Measurements from ENCODE around the gene NLRP11. TPM values are rescaled to one million over a fixed set of nuclear protein-coding genes. Genes with fewer than 3 reads are reported as not detected.
"Not testable (repeated sequence)": the region's sequence is repeated elsewhere in the genome, so short reads cannot be mapped to it uniquely, and the experiment has no call there.

The NLRP11 gene
- total RNA-seq, 1 donor, result under 0.01 TPM

GRCh38 chr19:55812449-55812848 lies 19.4 kb downstream of the NLRP11 start:
- Histone ChIP-seq H3K9me3 (ENCODE audit: low read depth, low read length) (no peaks in the 10 kb centered on the region), H3K27me3 (ENCODE audit: insufficient read depth, low read length) (no peaks in the 10 kb centered on the region), H3K4me3 (ENCODE audit: low read length) (no peak overlapping the region), H3K4me1 (ENCODE audit: insufficient read depth, low read length) (no peaks in the 10 kb centered on the region)

GRCh38 chr19:55811340-55811739 lies 20.5 kb downstream of the NLRP11 start:
- Histone ChIP-seq H3K4me3 (ENCODE audit: low read length) (no peak overlapping the region), H3K9me3 (ENCODE audit: low read depth, low read length) (no peaks in the 10 kb centered on the region), H3K4me1 (ENCODE audit: insufficient read depth, low read length) (no peaks in the 10 kb centered on the region), H3K27me3 (ENCODE audit: insufficient read depth, low read length) (no peaks in the 10 kb centered on the region)

GRCh38 chr19:55809381-55810058 lies 22.3 kb downstream of the NLRP11 start:
- H3K4me1 ChIP-seq (ENCODE audit: insufficient read depth, low read length), result no peaks in the 10 kb centered on the region
- H3K27me3 ChIP-seq (ENCODE audit: insufficient read depth, low read length), result no peaks in the 10 kb centered on the region
- no peaks in the 10 kb centered on the region for H3K9me3 ChIP-seq (ENCODE audit: low read depth, low read length)
- no peak overlapping the region for H3K4me3 ChIP-seq (ENCODE audit: low read length)

GRCh38 chr19:55802281-55802680 lies 29.5 kb downstream of the NLRP11 start:
- Histone ChIP-seq H3K9me3 (ENCODE audit: low read depth, low read length) (no peaks in the 10 kb centered on the region), H3K4me3 (ENCODE audit: low read length) (no peak overlapping the region), H3K27me3 (ENCODE audit: insufficient read depth, low read length) (no peaks in the 10 kb centered on the region)

GRCh38 chr19:55801416-55801815 lies 30.4 kb downstream of the NLRP11 start:
- H3K4me1 ChIP-seq (ENCODE audit: insufficient read depth, low read length), result no peaks in the 10 kb centered on the region
- H3K9me3 ChIP-seq (ENCODE audit: low read depth, low read length), result no peaks in the 10 kb centered on the region
- no peak overlapping the region for H3K4me3 ChIP-seq (ENCODE audit: low read length)
- no peaks in the 10 kb centered on the region for H3K27me3 ChIP-seq (ENCODE audit: insufficient read depth, low read length)

More at GRCh38 chr19:55802281-55802680, 29.5 kb downstream of the NLRP11 start:
- no peaks in the 10 kb centered on the region for H3K4me1 ChIP-seq (ENCODE audit: insufficient read depth, low read length)

- H3K4me1 ChIP-seq (ENCODE audit: insufficient read depth, low read length), result no peaks in the 10 kb centered on the region
- no peak overlapping the region for H3K4me3 ChIP-seq (ENCODE audit: low read length)
- no peaks in the 10 kb centered on the region for H3K9me3 ChIP-seq (ENCODE audit: low read depth, low read length)
- H3K27me3 ChIP-seq (ENCODE audit: insufficient read depth, low read length), result no peaks in the 10 kb centered on the region
Measured at GRCh38 chr19:55795021-55795420, 36.8 kb downstream of the NLRP11 start.

- Histone ChIP-seq H3K4me1 (ENCODE audit: insufficient read depth, low read length) (no peaks in the 10 kb centered on the region), H3K9me3 (ENCODE audit: low read depth, low read length) (no peaks in the 10 kb centered on the region), H3K4me3 (ENCODE audit: low read length) (no peak overlapping the region), H3K27me3 (ENCODE audit: insufficient read depth, low read length) (no peaks in the 10 kb centered on the region)
Measured at GRCh38 chr19:55781112-55781511, 50.7 kb downstream of the NLRP11 start.

GRCh38 chr19:55778331-55778730 lies 53.5 kb downstream of the NLRP11 start:
- no peaks in the 10 kb centered on the region for H3K9me3 ChIP-seq (ENCODE audit: low read depth, low read length)
- H3K4me3 ChIP-seq (ENCODE audit: low read length), result no peak overlapping the region
- H3K27me3 ChIP-seq (ENCODE audit: insufficient read depth, low read length), result no peaks in the 10 kb centered on the region
- no peaks in the 10 kb centered on the region for H3K4me1 ChIP-seq (ENCODE audit: insufficient read depth, low read length)

GRCh38 chr19:55777528-55777927 lies 54.3 kb downstream of the NLRP11 start:
- no peaks in the 10 kb centered on the region for H3K4me1 ChIP-seq (ENCODE audit: insufficient read depth, low read length)
- no peaks in the 10 kb centered on the region for H3K9me3 ChIP-seq (ENCODE audit: low read depth, low read length)
- no peaks in the 10 kb centered on the region for H3K27me3 ChIP-seq (ENCODE audit: insufficient read depth, low read length)
- H3K4me3 ChIP-seq (ENCODE audit: low read length), result no peak overlapping the region

- not testable (repeated sequence) for H3K9me3 ChIP-seq (ENCODE audit: low read depth, low read length); H3K27me3 ChIP-seq (ENCODE audit: insufficient read depth, low read length); H3K4me1 ChIP-seq (ENCODE audit: insufficient read depth, low read length); H3K4me3 ChIP-seq (ENCODE audit: low read length)
Measured at GRCh38 chr19:55769632-55770031, 62.2 kb downstream of the NLRP11 start.

GRCh38 chr19:55768818-55769217 lies 63.0 kb downstream of the NLRP11 start, which contains the start of gene RFPL4AL1:
RFPL4AL1 (plus strand) TSS chr19:55769118; CDS start chr19:55771805, 2,687 bp downstream.
- not testable (repeated sequence) for H3K4me3 ChIP-seq (ENCODE audit: low read length); H3K4me1 ChIP-seq (ENCODE audit: insufficient read depth, low read length); H3K9me3 ChIP-seq (ENCODE audit: low read depth, low read length); H3K27me3 ChIP-seq (ENCODE audit: insufficient read depth, low read length)

- no peaks in the 10 kb centered on the region for H3K4me1 ChIP-seq (ENCODE audit: insufficient read depth, low read length)
- H3K9me3 ChIP-seq (ENCODE audit: low read depth, low read length), result no peaks in the 10 kb centered on the region
- H3K4me3 ChIP-seq (ENCODE audit: low read length), result no peak overlapping the region
- peaks cover 6% of the 10 kb centered on the region for H3K27me3 ChIP-seq (ENCODE audit: insufficient read depth, low read length)
Measured at GRCh38 chr19:55766466-55766865, 65.3 kb downstream of the NLRP11 start.

- H3K4me3 ChIP-seq (ENCODE audit: low read length); H3K27me3 ChIP-seq (ENCODE audit: insufficient read depth, low read length); H3K4me1 ChIP-seq (ENCODE audit: insufficient read depth, low read length); H3K9me3 ChIP-seq (ENCODE audit: low read depth, low read length): not testable (repeated sequence)
Measured at GRCh38 chr19:55758797-55759196, 73.0 kb downstream of the NLRP11 start, which contains the start of gene RFPL4A. RFPL4A (plus strand) TSS chr19:55759097; CDS start chr19:55761801, 2,704 bp downstream.

- not testable (repeated sequence) for H3K4me1 ChIP-seq (ENCODE audit: insufficient read depth, low read length); H3K4me3 ChIP-seq (ENCODE audit: low read length); H3K9me3 ChIP-seq (ENCODE audit: low read depth, low read length); H3K27me3 ChIP-seq (ENCODE audit: insufficient read depth, low read length)
Measured at GRCh38 chr19:55756808-55757207, 75.0 kb downstream of the NLRP11 start.

GRCh38 chr19:55753401-55753800 lies 78.4 kb downstream of the NLRP11 start:
- Histone ChIP-seq H3K4me1 (ENCODE audit: insufficient read depth, low read length) (no peaks in the 10 kb centered on the region), H3K4me3 (ENCODE audit: low read length) (no peak overlapping the region), H3K27me3 (ENCODE audit: insufficient read depth, low read length) (no peaks in the 10 kb centered on the region), H3K9me3 (ENCODE audit: low read depth, low read length) (no peaks in the 10 kb centered on the region)

GRCh38 chr19:55750715-55751114 lies 81.1 kb downstream of the NLRP11 start:
- Histone ChIP-seq H3K27me3 (ENCODE audit: insufficient read depth, low read length) (no peaks in the 10 kb centered on the region), H3K4me1 (ENCODE audit: insufficient read depth, low read length) (no peaks in the 10 kb centered on the region), H3K4me3 (ENCODE audit: low read length) (no peak overlapping the region), H3K9me3 (ENCODE audit: low read depth, low read length) (no peaks in the 10 kb centered on the region)
